WTC11 (cell line): ENCODE data around the gene C17orf107. TPM values are rescaled to one million over a fixed set of nuclear protein-coding genes. Genes with fewer than 3 reads are reported as not detected.
A peak's percentile ranks its signal among the peaks of the same experiment; 100 is the strongest.

Experiments used
- ATAC-seq: fragments of 200-7000 bp; cut with Tn5 transposase; 2 replicates; pipeline ENCODE4 v1.10.0; 2021; ENCODE audit warnings: mild to moderate bottlenecking, moderate library complexity
- CTCF ChIA-PET: fragments of 300-600 bp; sonication (Branson Sonifier 250); formaldehyde crosslinking; loops from one replicate; lab custom pipeline; 2021; ENCODE audit warnings: antibody characterized with exemption; lab: Charles Lee
- POLR2A ChIA-PET: fragments of 350-600 bp; sonication (Branson Sonifier 250); formaldehyde crosslinking; loops from one replicate; lab custom pipeline; 2021; ENCODE audit warnings: antibody characterized with exemption; lab: Charles Lee
- DNase-seq: peaks from one replicate; pipeline ENCODE4 v3.0.0; 2021; ENCODE audit warnings: low spot score
- H3K27ac Mint-ChIP-seq: 2 replicates; pipeline ENCODE4 v1.8.0; 2021; ENCODE audit warnings: mixed read lengths
- H3K27me3 Mint-ChIP-seq: 2 replicates; pipeline ENCODE4 v1.8.0; 2021; ENCODE audit warnings: low read depth, mild to moderate bottlenecking, moderate library complexity, mixed read lengths
- H3K36me3 Mint-ChIP-seq: 2 replicates; pipeline ENCODE4 v1.8.0; 2021; ENCODE audit warnings: mixed read lengths
- H3K4me1 Mint-ChIP-seq: 2 replicates; pipeline ENCODE4 v1.8.0; 2022; ENCODE audit warnings: mixed read lengths
- H3K4me3 Mint-ChIP-seq: 2 replicates; pipeline ENCODE4 v1.8.0; 2021; ENCODE audit warnings: mild to moderate bottlenecking, moderate library complexity, mixed read lengths
- H3K9me3 Mint-ChIP-seq: 2 replicates; pipeline ENCODE4 v1.8.0; 2021; ENCODE audit warnings: mixed read lengths
- AR ChIP-seq: fragments of 250-450 bp; sonication (Bioruptor Pico); IDR thresholded peaks from 2 replicates; pipeline ENCODE4 v1.9.0; 2021; ENCODE audit warnings: mild to moderate bottlenecking
- ATF1 ChIP-seq: sonication (generic); formaldehyde crosslinking; IDR thresholded peaks from 2 replicates; pipeline ENCODE4 v1.8.1; 2023; ENCODE audit warnings: mild to moderate bottlenecking, moderate library complexity, missing genetic modification reagents
- CBFB ChIP-seq: sonication (generic); formaldehyde crosslinking; IDR thresholded peaks from 2 replicates; pipeline ENCODE4 v1.8.1; 2022; ENCODE audit warnings: mild to moderate bottlenecking, low read depth, missing genetic modification reagents
- E2F1 ChIP-seq: sonication (generic); formaldehyde crosslinking; IDR thresholded peaks from 2 replicates; pipeline ENCODE4 v1.8.0; 2022; ENCODE audit warnings: mild to moderate bottlenecking, missing genetic modification reagents
- ELF4 ChIP-seq: sonication (generic); formaldehyde crosslinking; IDR thresholded peaks from 2 replicates; pipeline ENCODE4 v1.8.1; 2022; ENCODE audit warnings: low read depth, mild to moderate bottlenecking, moderate library complexity, missing genetic modification reagents
- EMX1 ChIP-seq: fragments of 250-450 bp; sonication (Bioruptor Pico); IDR thresholded peaks from 2 replicates; pipeline ENCODE4 v1.8.0; 2021; ENCODE audit warnings: mild to moderate bottlenecking
- ETV6 ChIP-seq: sonication (generic); formaldehyde crosslinking; IDR thresholded peaks from 2 replicates; pipeline ENCODE4 v1.8.1; 2022; ENCODE audit warnings: mild to moderate bottlenecking, missing genetic modification reagents
- FOXJ3 ChIP-seq: sonication (generic); formaldehyde crosslinking; IDR thresholded peaks from 2 replicates; pipeline ENCODE4 v1.9.0; 2021; ENCODE audit warnings: missing genetic modification reagents, mild to moderate bottlenecking, borderline replicate concordance
- FOXP1 ChIP-seq: sonication (generic); formaldehyde crosslinking; IDR thresholded peaks from 2 replicates; pipeline ENCODE4 v1.8.0; 2022; ENCODE audit warnings: missing genetic modification reagents, mild to moderate bottlenecking, moderate library complexity, borderline replicate concordance
- IRF2 ChIP-seq: sonication (generic); formaldehyde crosslinking; IDR thresholded peaks from 2 replicates; pipeline ENCODE4 v1.8.0; 2022; ENCODE audit warnings: low read depth, missing genetic modification reagents, borderline replicate concordance
- JAZF1 ChIP-seq: fragments of 250-450 bp; sonication (Bioruptor Pico); IDR thresholded peaks from 2 replicates; pipeline ENCODE4 v1.9.0; 2021; ENCODE audit warnings: moderate library complexity, mild to moderate bottlenecking, inconsistent platforms
- JUN ChIP-seq: sonication (generic); formaldehyde crosslinking; IDR thresholded peaks from 2 replicates; pipeline ENCODE4 v1.8.0; 2023; ENCODE audit warnings: mild to moderate bottlenecking, missing genetic modification reagents
- MLX ChIP-seq: sonication (generic); formaldehyde crosslinking; IDR thresholded peaks from 2 replicates; pipeline ENCODE4 v1.8.1; 2023; ENCODE audit warnings: mild to moderate bottlenecking, missing genetic modification reagents, moderate library complexity
- MYBL2 ChIP-seq: sonication (generic); formaldehyde crosslinking; IDR thresholded peaks from 2 replicates; pipeline ENCODE4 v1.8.1; 2023; ENCODE audit warnings: mild to moderate bottlenecking, moderate library complexity, missing genetic modification reagents
- NFATC4 ChIP-seq: fragments of 250-450 bp; sonication (Bioruptor Pico); IDR thresholded peaks from 2 replicates; pipeline ENCODE4 v1.9.0; 2021; ENCODE audit warnings: mild to moderate bottlenecking
- NR2C2 ChIP-seq: sonication (generic); formaldehyde crosslinking; IDR thresholded peaks from 2 replicates; pipeline ENCODE4 v1.8.0; 2022; ENCODE audit warnings: mild to moderate bottlenecking, missing genetic modification reagents
- OVOL2 ChIP-seq: fragments of 250-450 bp; sonication (Bioruptor Pico); IDR thresholded peaks from 2 replicates; pipeline ENCODE4 v1.9.0; 2021; ENCODE audit warnings: mild to moderate bottlenecking, borderline replicate concordance
- RELA ChIP-seq: sonication (generic); formaldehyde crosslinking; IDR thresholded peaks from 2 replicates; pipeline ENCODE4 v1.8.1; 2022; ENCODE audit warnings: missing genetic modification reagents, mild to moderate bottlenecking, borderline replicate concordance
- TCF7 ChIP-seq: sonication (generic); formaldehyde crosslinking; IDR thresholded peaks from 2 replicates; pipeline ENCODE4 v1.8.0; 2022; ENCODE audit warnings: mild to moderate bottlenecking, low read depth, missing genetic modification reagents, moderate library complexity
- TEAD4 ChIP-seq: sonication (generic); formaldehyde crosslinking; IDR thresholded peaks from 2 replicates; pipeline ENCODE4 v1.8.0; 2022; ENCODE audit warnings: mild to moderate bottlenecking, missing genetic modification reagents
- ZBTB43 ChIP-seq: sonication (generic); formaldehyde crosslinking; IDR thresholded peaks from 2 replicates; pipeline ENCODE4 v1.8.1; 2023; ENCODE audit warnings: mild to moderate bottlenecking, missing genetic modification reagents
- ZNF121 ChIP-seq: sonication (generic); formaldehyde crosslinking; IDR thresholded peaks from 2 replicates; pipeline ENCODE4 v1.8.0; 2023; ENCODE audit warnings: missing genetic modification reagents
- ZNF232 ChIP-seq: sonication (generic); formaldehyde crosslinking; IDR thresholded peaks from 2 replicates; pipeline ENCODE4 v1.8.0; 2022; ENCODE audit warnings: mild to moderate bottlenecking, missing genetic modification reagents
- ZNF416 ChIP-seq: fragments of 250-450 bp; sonication (Bioruptor Pico); IDR thresholded peaks from 2 replicates; pipeline ENCODE4 v1.9.0; 2021; ENCODE audit warnings: mild to moderate bottlenecking, inconsistent platforms
- ZSCAN18 ChIP-seq: fragments of 250-450 bp; sonication (Bioruptor Pico); IDR thresholded peaks from 2 replicates; pipeline ENCODE4 v2.1.2; 2022; ENCODE audit warnings: mild to moderate bottlenecking, moderate library complexity
- total RNA-seq: library from RNA; stranded (reverse); gene quantifications from 3 replicates; pipeline ENCODE4 v1.2.3, GENCODE V29; 2021

Gene C17orf107
- total RNA-seq, 1 experiment from 2014 or later, result 8.7 TPM

GRCh38 chr17:4947411-4948165 lies 48.3 kb downstream of the C17orf107 start (continued):
- TF ChIP-seq AR (no peak), NFATC4 (0 out of 2 replicates have a peak, but pooled peaks have one; percentile 23), EMX1 (0 out of 2 replicates have a peak, but pooled peaks have one; percentile 54), ATF1 (CRISPR knock-in tag) (no peak), ZBTB43 (CRISPR knock-in tag) (peak; percentile 23; the same call in 1 of the 2 replicates), MLX (no peak), E2F1 (CRISPR knock-in tag) (no peak), MYBL2 (CRISPR knock-in tag) (peak; percentile 83), ZNF416 (CRISPR knock-in tag) (0 out of 2 replicates have a peak, but pooled peaks have one; percentile 36), JAZF1 (CRISPR knock-in tag) (no peak), CBFB (CRISPR knock-in tag) (no peak), ETV6 (CRISPR knock-in tag) (0 out of 2 replicates have a peak, but pooled peaks have one; percentile 45), OVOL2 (CRISPR knock-in tag) (0 out of 2 replicates have a peak, but pooled peaks have one; percentile 66), ZSCAN18 (CRISPR knock-in tag) (no peak)

GRCh38 chr17:4948166-4948930 lies 49.0 kb downstream of the C17orf107 start, which contains the start of gene PFN1:
PFN1 (minus strand) TSS chr17:4948530; CDS start chr17:4948394, 136 bp downstream.
- H3K36me3 Mint-ChIP-seq, result peaks cover 27% of the 10 kb centered on the region
- no peaks in the 10 kb centered on the region for H3K27me3 Mint-ChIP-seq
- peak within 1 kb of the TSS; percentile 91 for H3K4me3 Mint-ChIP-seq
- CTCF ChIA-PET, result interaction anchor here (0.5 to 5.4 kb wide), 5 partner anchors 9 to 160 kb away, joined by 3 to 27 read pairs (median 4); partner anchors contain the start of genes RNF167 and SLC25A11
- H3K4me1 Mint-ChIP-seq, result peaks cover 43% of the 10 kb centered on the region
- ATAC-seq (peak; percentile 19), DNase-seq (peak; percentile 85)
- POLR2A ChIA-PET, result interaction anchor here (0.8 to 3.5 kb wide), 4 partner anchors 8 to 39 kb away, joined by 3 to 45 read pairs (median 12); partner anchors contain the start of genes RNF167, SLC25A11 and SPAG7
- peak within 1 kb of the TSS; percentile 100 for H3K27ac Mint-ChIP-seq
- no peaks in the 10 kb centered on the region for H3K9me3 Mint-ChIP-seq
- TF ChIP-seq ZNF232 (CRISPR knock-in tag) (0 out of 2 replicates have a peak, but pooled peaks have one; percentile 66), CBFB (CRISPR knock-in tag) (no peak), E2F1 (CRISPR knock-in tag) (no peak), ATF1 (CRISPR knock-in tag) (peak; percentile 91; the same call in 1 of the 2 replicates), FOXJ3 (CRISPR knock-in tag) (no peak), FOXP1 (CRISPR knock-in tag) (peak; percentile 41), ZNF121 (CRISPR knock-in tag) (no peak), NR2C2 (peak; percentile 17; the same call in 1 of the 2 replicates), EMX1 (no peak), JUN (CRISPR knock-in tag) (peak; percentile 42), IRF2 (no peak), TCF7 (CRISPR knock-in tag) (peak; percentile 55; the same call in 1 of the 2 replicates), ELF4 (CRISPR knock-in tag) (no peak), RELA (CRISPR knock-in tag) (no peak), TEAD4 (CRISPR knock-in tag) (no peak)
